ENCODE measurements around the gene SMIM31. TPM values are rescaled to one million over a fixed set of nuclear protein-coding genes. Genes with fewer than 3 reads are reported as not detected.
A peak's percentile ranks its signal among the peaks of the same experiment; 100 is the strongest.

SMIM31 gene
- total RNA-seq, result not detected
- 1 to 10 TPM in 1 of 2 donors, not detected in 1; 5.5 TPM for polyA plus RNA-seq
- long read RNA-seq, donor 1, result 0 reads
- long read RNA-seq, donor 2, result 0 reads

DNA sequence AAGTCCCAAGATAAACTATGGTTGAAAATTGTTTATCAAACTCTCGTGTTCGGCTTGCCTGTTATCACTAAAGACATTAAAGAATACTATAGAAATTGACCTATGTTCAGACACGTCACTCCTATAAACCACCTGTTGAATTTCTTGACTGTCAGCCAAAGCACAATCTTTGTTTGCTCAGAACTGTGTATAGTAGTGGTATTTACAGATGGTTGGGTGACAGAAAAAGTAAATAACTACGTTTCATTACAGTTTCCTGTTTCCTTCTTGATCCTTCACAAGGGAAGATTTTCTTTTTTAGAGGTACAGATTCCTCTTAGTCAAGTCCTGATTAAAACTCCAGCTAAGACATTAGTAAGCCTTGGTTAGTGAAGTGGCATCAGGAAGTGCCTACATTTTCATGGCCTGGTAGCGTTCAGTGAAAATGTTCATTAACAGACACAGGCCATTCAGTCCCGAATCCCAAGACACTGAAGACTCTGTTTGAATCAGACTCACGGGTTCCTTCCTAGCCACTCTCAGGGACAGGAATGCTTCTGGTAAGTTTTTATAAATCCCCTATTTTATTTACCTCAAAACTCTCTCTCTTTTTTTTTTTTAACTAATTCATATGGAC, at the start of gene SMIM31:
Gene SMIM31 (plus strand): TSS at position 259 of the 616 bp plus-strand sequence. CDS start 16,313 bp downstream, outside the sequence.
- Histone ChIP-seq H3K9me3 (ENCODE audit: control insufficient read depth, low read length) (no peaks in the 10 kb centered on the region), H3K4me3 (ENCODE audit: low read length in 2 of 2) (no peak within 1 kb of the TSS), H3K4me1 (ENCODE audit: control insufficient read depth in 1 of 2, insufficient read depth in 2 of 2, low read length in 2 of 2) (no peaks in the 10 kb centered on the region), H3K27me3 (ENCODE audit: control insufficient read depth in 1 of 2, insufficient read depth in 2 of 2, low read length in 1 of 2) (no peaks in the 10 kb centered on the region), H3K27ac (ENCODE audit: low read depth in 1 of 2, low read length in 2 of 2) (no peak within 1 kb of the TSS), H3K36me3 (ENCODE audit: control insufficient read depth in 1 of 2, insufficient read depth in 2 of 2, low read length in 1 of 2) (no peaks in the 10 kb centered on the region)
- no peak for DNase-seq
- no peak for ATAC-seq (ENCODE audit: low FRiP score)
- 67 to 71% methylated on average over 7 of the region's 7 CpGs for WGBS, 2 donors
- intact Hi-C loops (cut with DNase I), result no loop called here

DNA sequence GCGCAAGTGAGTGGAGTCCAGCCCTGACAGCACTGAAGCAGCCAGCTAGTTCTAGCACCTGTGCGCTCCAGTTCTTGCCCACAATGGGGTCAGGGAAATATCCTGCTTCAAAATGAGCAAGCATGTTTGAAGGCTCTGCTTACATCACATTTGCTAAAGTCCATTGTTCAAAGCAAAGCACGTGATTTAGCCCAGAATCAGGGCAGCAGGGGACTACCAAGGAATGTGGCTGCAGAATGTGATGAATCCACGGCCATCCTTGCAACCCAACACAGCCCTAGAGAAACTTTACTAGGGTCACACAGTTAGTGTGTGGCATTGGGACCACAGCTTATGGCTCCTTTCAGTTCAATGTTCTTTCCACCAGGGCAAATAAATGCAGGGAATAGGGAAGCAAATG, 47.3 kb upstream of the SMIM31 start:
- ATAC-seq (ENCODE audit: low FRiP score) (no peak), DNase-seq (no peak)
- intact Hi-C loops (cut with DNase I), result no loop called here
- Histone ChIP-seq H3K4me1 (ENCODE audit: control insufficient read depth in 1 of 2, insufficient read depth in 2 of 2, low read length in 2 of 2) (no peaks in the 10 kb centered on the region), H3K36me3 (ENCODE audit: control insufficient read depth in 1 of 2, insufficient read depth in 2 of 2, low read length in 1 of 2) (no peaks in the 10 kb centered on the region), H3K9me3 (ENCODE audit: control insufficient read depth, low read length) (no peaks in the 10 kb centered on the region), H3K27ac (ENCODE audit: low read depth in 1 of 2, low read length in 2 of 2) (no peak overlapping the region), H3K27me3 (ENCODE audit: control insufficient read depth in 1 of 2, insufficient read depth in 2 of 2, low read length in 1 of 2) (no peaks in the 10 kb centered on the region), H3K4me3 (ENCODE audit: low read length in 2 of 2) (no peak overlapping the region)
- WGBS, 2 donors, result 64 to 73% methylated on average over 4 of the region's 4 CpGs

DNA sequence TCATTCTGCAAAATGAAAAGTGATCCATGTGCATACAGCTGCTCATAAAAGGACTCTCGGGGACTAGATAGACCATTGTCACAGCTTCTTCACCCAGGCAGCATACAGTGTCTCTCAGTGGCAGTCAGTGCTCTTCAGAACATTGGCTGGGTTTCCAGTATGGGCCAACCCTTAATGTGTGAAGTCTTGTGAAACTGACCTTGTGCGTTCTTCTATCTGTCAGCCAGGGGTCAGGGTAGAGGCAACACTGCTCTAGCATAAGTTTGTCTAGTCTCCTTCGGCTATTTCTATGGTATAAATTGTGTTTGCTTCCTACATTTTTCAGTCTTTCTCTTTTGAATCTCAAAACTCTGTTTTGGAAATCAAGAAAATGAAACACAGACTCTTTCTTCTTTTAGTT, 37.0 kb upstream of the SMIM31 start:
- ATAC-seq (ENCODE audit: low FRiP score), result peak; percentile 40
- intact Hi-C loops (cut with DNase I), result no loop called here

DNA sequence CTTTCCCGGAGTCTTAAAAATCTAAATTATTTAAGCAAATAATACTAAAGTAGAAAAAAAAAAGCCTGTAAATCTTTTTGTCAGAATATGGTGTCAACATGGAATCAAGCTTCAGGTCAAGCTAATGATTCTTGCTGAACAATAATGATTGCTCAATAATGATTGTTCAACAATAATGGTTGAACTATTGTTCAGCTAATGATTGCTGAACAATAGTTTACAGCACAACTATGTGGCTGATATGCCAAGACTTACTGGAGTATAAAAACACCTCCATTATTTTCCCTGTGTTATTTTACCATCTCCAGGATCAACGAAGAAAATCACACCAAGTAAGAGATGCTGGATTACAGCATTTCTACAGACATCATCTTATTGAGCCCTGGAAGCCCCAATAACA, 35.1 kb upstream of the SMIM31 start:
- DNase-seq, result no peak
- no peaks in the 10 kb centered on the region for H3K27me3 ChIP-seq (ENCODE audit: control insufficient read depth in 1 of 2, insufficient read depth in 2 of 2, low read length in 1 of 2)
- 84 to 86% methylated on average over 2 of the region's 2 CpGs for whole genome bisulfite sequencing, 2 donors
- no peaks in the 10 kb centered on the region for H3K4me1 ChIP-seq (ENCODE audit: control insufficient read depth in 1 of 2, insufficient read depth in 2 of 2, low read length in 2 of 2)
- intact Hi-C loops (cut with DNase I), result no loop called here
- H3K36me3 ChIP-seq (ENCODE audit: control insufficient read depth in 1 of 2, insufficient read depth in 2 of 2, low read length in 1 of 2), result no peaks in the 10 kb centered on the region
- H3K4me3 ChIP-seq (ENCODE audit: low read length in 2 of 2), result no peak overlapping the region
- no peak for ATAC-seq (ENCODE audit: low FRiP score)
- no peaks in the 10 kb centered on the region for H3K9me3 ChIP-seq (ENCODE audit: control insufficient read depth, low read length)
- H3K27ac ChIP-seq (ENCODE audit: low read depth in 1 of 2, low read length in 2 of 2), result no peak overlapping the region

More for the DNA sequence above, 37.0 kb upstream of the SMIM31 start:
- H3K4me3 ChIP-seq (ENCODE audit: low read length in 2 of 2), result no peak overlapping the region
- DNase-seq, result no peak
- no peaks in the 10 kb centered on the region for H3K9me3 ChIP-seq (ENCODE audit: control insufficient read depth, low read length)
- no peaks in the 10 kb centered on the region for H3K36me3 ChIP-seq (ENCODE audit: control insufficient read depth in 1 of 2, insufficient read depth in 2 of 2, low read length in 1 of 2)
- no peaks in the 10 kb centered on the region for H3K27me3 ChIP-seq (ENCODE audit: control insufficient read depth in 1 of 2, insufficient read depth in 2 of 2, low read length in 1 of 2)
- H3K27ac ChIP-seq (ENCODE audit: low read depth in 1 of 2, low read length in 2 of 2), result no peak overlapping the region
- no peaks in the 10 kb centered on the region for H3K4me1 ChIP-seq (ENCODE audit: control insufficient read depth in 1 of 2, insufficient read depth in 2 of 2, low read length in 2 of 2)
- WGBS, 2 donors, result 80 to 81% methylated on average over 3 of the region's 3 CpGs

DNA sequence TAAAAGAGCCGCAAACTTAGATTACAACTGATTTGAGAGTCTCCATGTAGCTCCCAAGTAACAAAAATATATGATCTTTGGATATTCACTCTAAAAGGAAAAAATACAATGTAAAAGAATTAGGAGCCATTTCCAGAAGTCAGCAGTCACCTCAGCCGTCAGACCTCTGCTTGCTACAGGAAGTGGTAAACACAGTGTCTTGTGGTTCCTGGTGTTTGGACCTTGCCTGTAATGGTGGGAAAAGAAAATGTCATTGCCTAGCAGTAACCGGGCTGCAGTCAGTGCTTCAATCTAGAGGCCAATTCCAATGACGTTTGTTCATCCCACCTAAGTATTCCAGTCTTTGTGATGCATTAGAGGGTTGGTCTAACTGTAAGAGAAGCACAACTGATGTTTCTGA, 28.9 kb upstream of the SMIM31 start:
- WGBS, 2 donors, result 75% methylated on average over 4 of the region's 4 CpGs
- no peaks in the 10 kb centered on the region for H3K4me1 ChIP-seq (ENCODE audit: control insufficient read depth in 1 of 2, insufficient read depth in 2 of 2, low read length in 2 of 2)
- H3K4me3 ChIP-seq (ENCODE audit: low read length in 2 of 2), result no peak overlapping the region
- H3K27ac ChIP-seq (ENCODE audit: low read depth in 1 of 2, low read length in 2 of 2), result no peak overlapping the region
- intact Hi-C loops (cut with DNase I), result no loop called here
- no peak for ATAC-seq (ENCODE audit: low FRiP score)
- no peaks in the 10 kb centered on the region for H3K27me3 ChIP-seq (ENCODE audit: control insufficient read depth in 1 of 2, insufficient read depth in 2 of 2, low read length in 1 of 2)
- DNase-seq, result no peak
- no peaks in the 10 kb centered on the region for H3K36me3 ChIP-seq (ENCODE audit: control insufficient read depth in 1 of 2, insufficient read depth in 2 of 2, low read length in 1 of 2)
- no peaks in the 10 kb centered on the region for H3K9me3 ChIP-seq (ENCODE audit: control insufficient read depth, low read length)

DNA sequence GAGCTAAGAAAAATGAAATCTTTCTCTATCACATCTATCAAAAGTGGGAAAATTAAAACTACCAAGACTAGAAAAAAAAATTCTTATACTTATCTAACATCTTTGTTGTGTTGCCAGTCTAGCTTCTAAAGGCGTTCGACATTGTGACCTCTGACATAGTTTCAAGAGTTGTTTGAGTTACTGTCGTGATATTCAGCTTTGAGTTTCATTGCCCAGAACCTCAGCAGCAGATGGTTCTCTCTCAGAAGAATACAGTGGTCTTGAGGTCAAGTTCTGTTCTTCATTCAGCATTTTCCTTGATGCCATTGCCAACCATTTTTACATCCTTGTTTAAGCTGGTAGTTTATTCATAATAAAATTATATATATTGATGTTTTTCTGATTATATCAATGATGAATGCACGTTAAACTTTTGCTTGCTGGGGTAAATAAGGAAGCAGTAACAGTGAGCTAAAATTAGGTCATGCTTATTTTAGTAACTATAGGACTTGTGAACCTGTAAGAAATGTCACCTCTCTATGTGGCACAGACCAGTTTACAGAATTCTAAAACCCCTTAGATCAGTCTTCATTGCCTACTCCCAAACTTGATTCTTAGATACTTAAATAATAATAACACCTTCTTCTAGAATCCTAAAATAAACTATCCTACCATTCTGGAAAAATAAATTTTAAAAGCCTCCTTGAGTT, 23.1 kb upstream of the SMIM31 start:
- no peaks in the 10 kb centered on the region for H3K36me3 ChIP-seq (ENCODE audit: control insufficient read depth in 1 of 2, insufficient read depth in 2 of 2, low read length in 1 of 2)
- intact Hi-C loops (cut with DNase I), result loop anchor here in 1 of 2 donors (5.0 kb wide), 1 partner anchor 1179 kb away; no protein-coding TSS in a partner anchor
- 27 to 33% methylated on average over 4 of the region's 4 CpGs for WGBS, 2 donors
- H3K4me3 ChIP-seq (ENCODE audit: low read length in 2 of 2), result no peak overlapping the region
- H3K9me3 ChIP-seq (ENCODE audit: control insufficient read depth, low read length), result no peaks in the 10 kb centered on the region
- no peaks in the 10 kb centered on the region for H3K27me3 ChIP-seq (ENCODE audit: control insufficient read depth in 1 of 2, insufficient read depth in 2 of 2, low read length in 1 of 2)
- H3K4me1 ChIP-seq (ENCODE audit: control insufficient read depth in 1 of 2, insufficient read depth in 2 of 2, low read length in 2 of 2), result no peaks in the 10 kb centered on the region
- no peak for ATAC-seq (ENCODE audit: low FRiP score)
- no peak for DNase-seq
- H3K27ac ChIP-seq (ENCODE audit: low read depth in 1 of 2, low read length in 2 of 2), result no peak overlapping the region

DNA sequence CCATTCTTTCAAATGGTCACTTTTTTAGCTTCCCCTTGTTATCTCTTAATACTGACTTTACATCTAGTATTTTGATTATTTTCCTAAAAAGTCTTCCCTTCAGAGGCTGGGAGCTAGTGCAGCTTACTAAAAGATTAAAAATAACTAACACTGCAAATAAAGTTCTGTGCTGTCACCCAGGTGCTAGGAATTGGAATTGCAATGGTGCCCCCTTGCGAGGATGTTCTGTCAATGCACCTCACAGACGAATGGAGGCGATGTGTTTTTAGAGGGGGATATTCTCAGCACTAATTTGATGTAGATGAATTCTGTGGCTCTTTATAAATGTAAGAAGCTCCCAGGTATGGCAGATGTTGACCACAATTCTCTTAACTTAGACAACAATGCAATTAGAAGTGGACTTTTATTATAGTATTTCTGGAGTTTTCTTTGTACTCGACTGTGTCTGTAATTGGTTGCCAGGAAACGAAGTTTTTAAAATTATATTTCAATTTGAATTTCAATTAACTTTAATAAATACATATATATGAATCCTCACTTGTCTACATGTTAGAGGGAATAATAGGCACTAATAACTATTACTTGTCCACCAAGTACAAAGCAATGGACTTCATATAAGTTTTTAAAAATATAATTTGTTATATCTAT, 22.0 kb upstream of the SMIM31 start:
- no peak overlapping the region for H3K27ac ChIP-seq (ENCODE audit: low read depth in 1 of 2, low read length in 2 of 2)
- intact Hi-C loops (cut with DNase I), result loop anchor here in 1 of 2 donors (5.0 kb wide), 1 partner anchor 1180 kb away; no protein-coding TSS in a partner anchor
- no peaks in the 10 kb centered on the region for H3K27me3 ChIP-seq (ENCODE audit: control insufficient read depth in 1 of 2, insufficient read depth in 2 of 2, low read length in 1 of 2)
- no peak for DNase-seq
- WGBS, 2 donors, result 29 to 30% methylated on average over 5 of the region's 5 CpGs
- H3K4me3 ChIP-seq (ENCODE audit: low read length in 2 of 2), result no peak overlapping the region
- no peaks in the 10 kb centered on the region for H3K9me3 ChIP-seq (ENCODE audit: control insufficient read depth, low read length)
- H3K4me1 ChIP-seq (ENCODE audit: control insufficient read depth in 1 of 2, insufficient read depth in 2 of 2, low read length in 2 of 2), result no peaks in the 10 kb centered on the region
- ATAC-seq (ENCODE audit: low FRiP score), result no peak
- no peaks in the 10 kb centered on the region for H3K36me3 ChIP-seq (ENCODE audit: control insufficient read depth in 1 of 2, insufficient read depth in 2 of 2, low read length in 1 of 2)

DNA sequence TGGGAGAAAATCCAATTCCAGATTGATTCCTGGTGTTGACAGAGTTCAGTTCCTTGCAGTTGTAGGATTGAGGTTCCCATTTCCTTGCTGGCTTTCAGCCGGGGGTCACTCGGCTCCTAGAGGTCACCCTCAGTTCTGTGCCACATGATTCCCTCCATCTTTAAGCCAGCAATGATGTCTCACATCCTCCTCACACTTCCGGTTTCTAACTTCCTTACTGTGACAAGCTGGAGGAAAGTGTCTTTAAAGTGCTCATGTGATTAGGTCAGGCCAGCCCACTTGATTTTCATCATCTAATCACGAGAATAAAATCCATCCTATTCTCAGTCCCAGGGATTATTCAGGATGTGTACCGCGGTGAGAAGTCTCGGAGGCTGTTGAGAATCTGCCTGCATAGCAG, 19.4 kb upstream of the SMIM31 start:
- Histone ChIP-seq H3K4me1 (ENCODE audit: control insufficient read depth in 1 of 2, insufficient read depth in 2 of 2, low read length in 2 of 2) (no peaks in the 10 kb centered on the region), H3K27ac (ENCODE audit: low read depth in 1 of 2, low read length in 2 of 2) (no peak overlapping the region), H3K4me3 (ENCODE audit: low read length in 2 of 2) (no peak overlapping the region), H3K9me3 (ENCODE audit: control insufficient read depth, low read length) (no peaks in the 10 kb centered on the region), H3K36me3 (ENCODE audit: control insufficient read depth in 1 of 2, insufficient read depth in 2 of 2, low read length in 1 of 2) (no peaks in the 10 kb centered on the region), H3K27me3 (ENCODE audit: control insufficient read depth in 1 of 2, insufficient read depth in 2 of 2, low read length in 1 of 2) (no peaks in the 10 kb centered on the region)
- DNase-seq, result no peak
- intact Hi-C loops (cut with DNase I), result loop anchor here in 1 of 2 donors (5.0 kb wide), 1 partner anchor 1182 kb away; no protein-coding TSS in a partner anchor
- ATAC-seq (ENCODE audit: low FRiP score), result no peak
- WGBS, 2 donors, result 66 to 69% methylated on average over 7 of the region's 7 CpGs
